Measurements from ENCODE around the gene BICDL1.

The BICDL1 gene

DNA sequence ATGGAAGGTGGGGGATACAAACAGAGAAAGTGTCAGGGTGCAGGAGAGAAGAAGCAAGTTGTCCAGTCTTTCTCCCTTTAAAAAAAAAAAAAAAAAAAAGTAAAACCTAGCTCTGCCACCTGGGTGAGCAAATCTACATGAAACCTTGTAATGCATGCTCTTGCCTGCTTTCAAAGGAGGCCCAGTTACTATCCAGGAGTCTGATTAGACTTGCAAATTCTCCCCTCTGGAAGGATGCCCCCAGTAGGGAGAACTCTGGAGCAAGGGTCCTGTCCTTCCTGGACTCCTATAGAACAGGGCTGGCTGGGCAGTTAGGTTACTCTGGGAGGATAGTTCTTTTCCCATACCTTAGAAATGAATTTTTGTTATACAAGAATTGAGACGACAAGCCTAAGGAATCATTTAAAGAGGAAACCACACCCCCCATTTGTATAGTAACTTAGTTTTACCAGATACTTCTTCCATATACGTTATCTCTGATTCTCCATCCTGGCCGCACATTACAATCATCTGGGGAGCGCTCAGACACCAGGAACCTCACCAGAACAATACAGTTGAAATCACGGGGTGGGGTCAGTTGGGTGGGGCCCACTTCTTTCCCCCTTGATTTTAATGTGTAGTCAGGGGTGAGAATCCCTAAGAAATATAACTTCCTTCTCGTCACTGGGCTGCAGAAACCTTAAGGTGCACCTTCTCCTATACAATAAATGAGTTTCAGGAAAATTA is 97.0 kb downstream of the BICDL1 start:
- no peak for DNase-seq

DNA sequence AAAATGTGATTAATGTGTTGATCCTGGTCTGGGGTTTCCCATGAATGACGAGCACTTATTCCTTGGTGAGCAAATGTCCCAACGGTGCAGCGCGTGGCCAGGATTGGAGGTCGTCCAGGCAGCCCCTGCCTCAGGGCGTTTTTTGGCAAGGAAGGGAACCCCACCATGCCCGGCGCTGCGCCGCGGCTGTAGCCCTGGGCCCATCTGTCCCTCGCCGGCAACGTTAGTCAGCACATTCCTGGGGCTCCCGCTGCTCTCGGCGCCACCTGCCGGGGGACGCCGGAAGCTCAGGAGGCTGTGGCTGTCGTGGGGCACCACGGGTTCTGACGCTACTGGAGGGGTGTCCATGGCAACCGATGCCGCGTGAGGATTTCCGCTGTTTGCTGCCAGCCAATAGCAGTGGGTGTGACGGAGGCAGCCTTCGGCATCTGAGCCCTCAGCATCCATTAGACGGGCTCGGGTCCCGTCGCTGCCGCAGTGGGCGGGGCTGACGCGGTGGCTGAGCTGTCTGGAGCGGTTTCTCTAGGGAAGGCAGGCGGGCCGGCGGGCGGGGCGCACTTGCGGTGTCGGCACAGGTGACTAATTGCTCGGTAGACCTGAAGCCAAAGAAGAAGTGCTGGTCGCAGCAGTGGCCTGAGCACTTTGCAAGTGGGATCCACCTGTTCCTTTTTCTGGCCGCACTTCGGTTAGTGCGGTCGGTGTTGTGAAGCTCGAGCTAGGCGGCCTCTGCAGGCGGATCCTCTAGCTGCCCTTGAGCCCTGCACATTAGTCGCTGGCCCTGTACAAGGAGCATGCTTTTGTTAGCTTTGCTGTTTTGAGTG is 98.0 kb downstream of the BICDL1 start:
- peak; percentile 100 for DNase-seq

DNA sequence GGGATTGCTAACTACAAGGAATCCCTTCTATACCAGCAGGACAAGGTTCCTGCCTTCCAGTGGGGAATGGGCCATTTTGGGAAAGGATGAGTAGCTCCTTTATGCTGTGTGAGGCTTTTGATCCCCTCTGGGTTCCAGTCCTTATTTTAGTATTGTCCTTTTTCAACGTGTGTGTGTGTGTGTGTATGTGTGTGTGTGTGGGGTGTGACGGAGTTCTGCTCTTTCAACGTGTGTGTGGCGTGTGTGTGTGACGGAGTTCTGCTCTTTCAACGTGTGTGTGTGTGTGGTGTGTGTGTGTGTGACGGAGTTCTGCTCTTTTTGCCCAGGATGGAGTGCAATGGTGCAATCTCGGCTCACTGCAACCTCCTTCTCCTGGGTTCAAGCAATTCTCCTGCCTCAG is 100.1 kb downstream of the BICDL1 start:
- DNase-seq, result no peak

DNA sequence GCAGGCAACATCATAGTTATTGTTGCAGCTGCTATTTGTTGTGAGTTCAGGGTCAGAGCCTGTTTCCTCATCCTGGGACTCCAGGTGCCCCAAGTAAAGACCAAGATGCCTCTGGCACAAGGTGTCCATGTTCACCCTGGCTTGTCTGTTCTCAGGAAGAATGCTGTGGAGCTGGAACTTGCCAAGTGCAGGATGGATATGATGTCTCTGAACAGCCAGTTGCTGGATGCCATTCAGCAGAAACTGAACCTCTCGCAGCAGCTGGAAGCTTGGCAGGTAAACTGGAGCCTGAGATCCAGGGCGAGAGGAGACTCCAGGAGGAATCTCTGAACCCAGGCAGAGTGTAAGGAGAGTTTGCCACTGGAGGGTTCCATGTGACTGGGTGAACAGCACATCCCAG is 100.8 kb downstream of the BICDL1 start:
- DNase-seq, result no peak

DNA sequence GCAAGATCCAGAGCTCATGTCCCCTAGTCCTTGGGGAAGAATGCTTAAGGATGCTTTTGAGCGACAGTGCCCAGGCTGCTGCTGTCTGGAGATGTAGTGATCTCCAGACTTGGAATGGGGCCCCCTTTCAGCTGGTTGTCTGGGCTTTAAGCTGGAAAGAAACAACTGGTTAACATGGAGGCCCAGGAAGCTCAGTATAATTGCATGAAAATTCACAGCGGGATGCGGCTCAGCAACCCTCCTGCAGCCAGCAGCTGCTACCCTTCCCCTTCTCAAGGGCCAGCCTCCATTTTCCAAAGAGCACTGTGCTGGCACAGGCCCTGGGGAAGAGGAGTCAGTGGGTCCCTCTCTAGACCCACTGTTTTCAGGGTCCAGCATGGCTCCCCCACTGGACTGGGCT is 101.2 kb downstream of the BICDL1 start:
- no peak for DNase-seq

GRCh38 chr12:120090626-120091295 is 101.7 kb downstream of the BICDL1 start:
- DNase-seq, result no peak

DNA sequence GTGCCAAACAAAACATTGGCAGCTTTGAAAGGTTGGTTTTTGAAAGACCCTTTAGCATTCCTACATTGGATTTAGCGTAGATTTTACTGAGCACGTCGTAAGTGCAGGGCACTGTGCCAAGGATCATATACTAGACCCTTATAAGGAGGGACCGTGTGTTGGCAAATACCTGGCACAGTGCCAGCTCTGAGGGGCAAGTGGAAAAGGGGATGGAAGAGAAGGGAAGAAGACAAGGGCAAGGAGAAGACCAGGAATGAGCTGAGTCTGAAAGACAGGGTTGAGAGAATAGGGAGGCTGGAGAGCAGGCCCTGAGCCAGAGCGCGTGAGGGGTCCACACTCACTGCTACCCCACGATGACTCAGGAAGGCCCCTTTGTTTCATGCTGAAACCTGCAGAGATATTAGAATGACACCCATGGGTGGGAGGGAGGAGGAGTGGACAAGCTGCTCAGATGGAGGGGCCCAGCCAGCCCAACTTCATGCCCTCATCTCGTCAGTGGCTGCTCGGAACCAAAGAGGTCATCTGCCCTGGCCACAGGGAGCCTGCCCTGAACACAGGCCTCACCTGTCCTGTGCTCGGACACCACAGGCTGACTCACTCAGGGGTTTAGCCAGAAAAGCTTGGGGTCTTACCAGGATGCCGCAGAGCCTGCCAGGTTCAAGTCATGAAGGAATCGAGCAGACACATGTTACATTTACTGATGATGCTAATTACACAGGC is 102.5 kb downstream of the BICDL1 start:
- no peak for DNase-seq

DNA sequence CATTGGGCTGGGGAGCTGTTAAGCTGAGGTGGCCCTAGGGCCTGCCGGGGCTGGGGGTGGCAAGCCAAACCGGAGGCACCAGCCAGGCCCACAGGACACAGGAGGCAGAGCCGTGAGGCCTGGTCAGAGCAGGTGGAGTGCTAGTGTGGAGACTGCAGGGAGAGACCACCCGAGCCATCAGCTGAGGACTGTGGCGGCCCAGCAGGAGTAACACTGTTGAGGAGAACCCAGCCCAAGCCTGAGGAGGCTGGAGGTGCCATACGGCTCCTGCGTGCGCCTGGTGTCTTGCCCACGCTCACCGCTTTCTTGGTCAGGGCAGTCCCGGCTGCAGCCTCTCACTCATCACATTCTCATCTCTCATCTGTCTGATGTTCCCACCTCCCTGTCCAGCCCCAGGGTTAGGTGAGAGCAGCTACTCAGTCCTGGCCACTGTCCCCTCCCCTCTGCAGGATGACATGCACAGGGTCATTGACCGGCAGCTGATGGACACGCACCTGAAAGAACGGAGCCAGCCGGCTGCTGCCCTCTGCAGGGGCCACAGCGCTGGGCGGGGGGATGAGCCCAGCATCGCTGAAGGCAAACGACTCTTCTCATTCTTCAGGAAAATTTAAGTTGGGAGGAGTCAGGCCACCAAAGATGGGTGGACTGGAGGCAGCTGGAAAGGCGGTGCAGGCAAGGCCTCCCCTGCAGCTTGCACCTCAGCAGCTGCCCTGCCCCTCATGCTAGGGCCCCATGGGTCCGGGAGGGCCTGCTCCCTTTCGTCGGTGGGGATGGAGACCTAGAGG is 103.7 kb downstream of the BICDL1 start:
- DNase-seq, result no peak

DNA sequence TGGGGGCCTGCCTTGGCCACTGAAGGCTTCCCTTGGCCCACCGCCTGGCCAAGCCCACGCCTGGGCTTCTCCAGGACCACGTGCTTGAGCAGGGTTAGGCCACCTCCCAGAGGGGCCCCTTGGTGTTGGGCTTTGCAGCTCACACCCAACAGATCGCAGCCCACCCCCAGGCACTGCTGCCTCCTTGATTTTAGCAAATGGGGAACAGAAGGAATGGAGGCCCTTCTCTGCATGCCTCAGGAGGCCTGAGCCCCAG is 104.2 kb downstream of the BICDL1 start:
- no peak for DNase-seq

GRCh38 chr12:120093592-120094355 is 104.7 kb downstream of the BICDL1 start:
- DNase-seq, result no peak

DNA sequence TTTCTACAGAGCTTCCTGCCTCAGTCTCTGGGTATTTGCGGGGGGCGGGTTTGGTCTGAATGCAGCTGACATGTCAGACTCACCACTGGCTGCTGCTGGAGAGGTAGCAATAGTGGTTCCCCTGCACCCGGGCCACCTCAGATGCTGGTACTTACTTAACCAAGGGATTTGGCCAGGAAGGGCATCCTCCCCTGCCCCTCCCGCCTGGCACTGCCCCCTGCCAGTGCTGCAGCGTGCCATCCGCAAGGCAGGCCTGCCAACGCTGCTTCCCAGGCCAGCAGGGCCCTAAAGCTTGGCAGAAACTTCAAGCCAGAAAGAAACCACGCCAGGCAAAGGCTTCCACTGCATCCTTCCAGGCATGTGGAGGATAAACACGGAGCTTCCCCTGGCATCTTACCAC is 105.4 kb downstream of the BICDL1 start:
- DNase-seq, result no peak

- DNase-seq, result no peak
Measured at GRCh38 chr12:120095331-120095730, 106.3 kb downstream of the BICDL1 start.

GRCh38 chr12:120095736-120096135 is 106.7 kb downstream of the BICDL1 start:
- no peak for DNase-seq

DNA sequence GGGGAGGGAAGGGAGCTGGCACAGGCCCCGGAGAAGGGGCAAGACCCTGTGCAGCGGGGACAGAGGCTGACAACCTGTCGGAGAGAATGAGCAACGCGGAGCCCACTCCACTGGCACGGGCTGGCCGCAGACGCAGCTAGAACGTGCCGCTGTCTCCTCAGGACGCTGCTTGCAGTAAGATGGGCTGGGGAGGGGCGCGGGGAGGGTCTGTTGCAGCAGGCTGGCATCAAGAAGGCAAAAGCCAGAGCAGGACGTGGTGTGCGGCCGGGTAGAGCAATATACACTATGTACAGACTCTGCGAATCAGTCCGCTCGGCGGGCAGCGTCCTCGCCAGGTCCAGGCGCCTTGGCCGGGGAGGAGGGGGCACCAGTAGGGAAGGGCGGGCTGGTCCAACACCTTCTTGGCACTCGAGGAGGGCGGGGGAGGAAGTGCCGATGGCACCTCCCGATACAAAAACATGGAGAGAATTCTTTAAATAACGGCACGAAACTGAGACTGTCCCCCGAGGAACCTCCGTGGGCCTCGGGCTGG is 107.7 kb downstream of the BICDL1 start:
- no peak for DNase-seq

- DNase-seq, result no peak
Measured at GRCh38 chr12:120098756-120099470, 109.9 kb downstream of the BICDL1 start.

- no peak for DNase-seq
Measured at GRCh38 chr12:120099738-120100137, 110.7 kb downstream of the BICDL1 start.

GRCh38 chr12:120100630-120101029 is 111.6 kb downstream of the BICDL1 start:
- no peak for DNase-seq

- no peak for DNase-seq
Measured at GRCh38 chr12:120101182-120101581, 112.1 kb downstream of the BICDL1 start.

DNA sequence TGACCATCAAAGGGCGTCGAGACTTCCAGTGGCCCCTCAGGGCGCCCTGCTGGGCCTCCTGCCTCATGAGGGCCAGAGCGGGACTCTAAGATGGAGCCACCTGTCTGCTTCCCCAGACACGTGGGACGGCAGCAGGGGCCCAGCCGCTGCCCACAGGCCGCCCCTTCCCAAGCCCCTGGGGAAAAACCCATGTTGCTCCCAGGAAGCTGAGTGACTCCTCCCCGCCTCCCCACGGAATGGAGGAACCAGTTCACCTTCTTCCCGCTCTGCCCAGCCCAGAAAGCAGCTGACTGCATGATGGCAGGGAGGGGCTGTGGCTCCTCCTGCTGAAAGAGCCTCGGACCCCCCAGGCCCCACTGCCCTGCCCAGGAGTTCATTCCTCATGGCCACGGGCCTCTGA is 112.6 kb downstream of the BICDL1 start:
- no peak for DNase-seq

DNA sequence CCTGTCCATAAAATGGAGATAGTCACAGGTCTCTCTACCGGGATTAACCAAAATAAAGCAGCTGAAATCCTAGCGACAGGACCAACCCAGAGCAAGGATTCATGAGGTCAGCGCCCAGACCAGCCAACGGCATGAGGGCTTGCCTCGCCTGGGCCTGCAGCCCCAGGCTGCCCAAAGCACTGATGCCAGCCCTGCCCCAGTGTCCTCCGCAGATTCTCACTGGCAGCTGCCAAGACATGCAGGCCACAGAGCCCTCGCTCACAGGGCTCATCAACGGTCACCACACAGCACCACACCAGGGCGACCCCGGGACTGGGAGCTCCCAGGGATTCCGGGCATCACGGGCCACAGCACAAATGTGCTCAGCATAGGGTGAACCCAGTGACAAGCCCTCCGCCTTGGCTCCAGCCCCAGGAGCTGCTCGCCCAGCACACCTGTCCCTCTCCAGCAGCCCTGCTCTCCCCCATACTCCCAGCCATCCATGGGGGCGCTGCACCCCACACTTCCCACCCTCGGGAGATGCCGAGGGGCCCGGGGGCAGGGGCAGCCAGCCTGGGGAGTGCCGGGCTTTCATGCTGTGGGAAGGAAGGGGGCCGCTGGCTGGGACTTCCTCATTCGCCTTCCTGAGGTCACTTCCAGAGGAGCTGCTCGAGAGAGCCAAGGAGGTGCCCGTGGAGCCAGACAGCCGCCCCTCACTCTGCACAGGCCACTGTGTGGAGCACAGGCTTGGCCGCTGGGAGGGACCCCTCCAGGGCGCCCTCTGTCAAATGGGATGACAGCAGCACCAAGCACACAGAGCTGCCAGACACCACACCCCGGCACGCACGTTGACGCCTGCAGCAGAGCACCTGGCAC is 113.4 kb downstream of the BICDL1 start:
- DNase-seq, result no peak
